ENCODE measurements around the gene HECTD1. TPM values are rescaled to one million over a fixed set of nuclear protein-coding genes. Genes with fewer than 3 reads are reported as not detected.
"Not testable (repeated sequence)": the region's sequence is repeated elsewhere in the genome, so short reads cannot be mapped to it uniquely, and the experiment has no call there.

The HECTD1 gene
- polyA plus RNA-seq (2013, experiment 1 of 2; ENCODE audit: insufficient read length), result 81.0 TPM
- 108 TPM for polyA plus RNA-seq (2013, experiment 2 of 2; ENCODE audit: insufficient read length)

DNA sequence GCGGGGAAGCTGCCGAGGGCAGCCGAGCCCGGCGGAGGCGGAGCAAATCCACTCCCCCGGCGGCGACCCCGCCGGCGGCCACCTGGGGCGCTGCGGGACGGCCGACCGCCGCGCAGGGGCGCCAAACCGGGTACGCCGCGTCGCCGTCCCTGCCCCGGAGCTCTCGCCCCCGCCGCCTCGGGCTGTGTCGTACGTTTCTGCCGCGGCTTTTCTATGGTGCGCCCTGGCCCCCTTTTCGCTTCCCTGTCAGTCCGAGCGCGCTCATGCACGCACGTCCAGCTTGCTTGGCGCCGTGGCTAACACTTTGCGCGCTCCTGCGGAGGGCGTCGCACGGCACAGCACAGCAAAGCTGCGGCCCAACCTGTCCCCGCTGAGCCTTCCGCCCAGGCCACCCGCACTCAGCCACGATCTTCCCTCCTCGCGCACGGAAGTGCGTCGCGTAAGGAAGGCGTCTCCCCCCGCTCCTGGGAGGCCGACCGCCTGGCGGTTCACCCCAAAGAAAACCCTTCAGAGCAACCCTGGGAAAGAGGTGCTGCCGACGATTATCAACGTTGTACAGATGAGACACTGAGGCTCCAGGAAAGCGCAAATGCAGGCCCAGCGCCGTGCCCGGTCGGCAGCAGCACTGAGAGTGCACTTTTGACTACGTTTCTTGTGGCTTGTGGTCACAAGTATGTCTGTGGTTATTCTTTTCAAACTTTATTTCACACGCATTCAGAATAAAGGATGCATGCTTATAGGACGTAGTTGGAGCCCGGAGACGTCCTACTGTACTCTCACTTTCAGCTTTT, at the start of gene HECTD1:
Gene HECTD1, minus strand, starts transcription at position 39 of the 791 bp plus-strand sequence. CDS start 1,857 bp downstream, outside the sequence.
- DNase-seq, result peak; percentile 93

DNA sequence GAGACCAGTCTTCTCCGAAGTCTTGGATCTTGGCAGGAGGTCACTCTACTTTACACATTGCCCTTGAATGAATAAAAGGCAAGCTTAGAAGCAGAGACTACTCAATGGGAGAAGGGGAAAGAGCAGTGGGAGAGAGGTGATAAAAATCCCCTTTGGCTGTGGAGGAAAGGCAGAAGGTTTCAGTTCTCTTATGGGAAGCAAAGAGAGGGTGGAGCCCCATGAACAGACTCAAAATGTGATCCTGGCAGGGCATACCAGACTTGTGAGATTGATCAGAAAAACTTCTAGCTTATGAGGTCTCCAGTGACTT, 49.6 kb upstream of the HECTD1 start:
- DNase-seq, result no peak

DNA sequence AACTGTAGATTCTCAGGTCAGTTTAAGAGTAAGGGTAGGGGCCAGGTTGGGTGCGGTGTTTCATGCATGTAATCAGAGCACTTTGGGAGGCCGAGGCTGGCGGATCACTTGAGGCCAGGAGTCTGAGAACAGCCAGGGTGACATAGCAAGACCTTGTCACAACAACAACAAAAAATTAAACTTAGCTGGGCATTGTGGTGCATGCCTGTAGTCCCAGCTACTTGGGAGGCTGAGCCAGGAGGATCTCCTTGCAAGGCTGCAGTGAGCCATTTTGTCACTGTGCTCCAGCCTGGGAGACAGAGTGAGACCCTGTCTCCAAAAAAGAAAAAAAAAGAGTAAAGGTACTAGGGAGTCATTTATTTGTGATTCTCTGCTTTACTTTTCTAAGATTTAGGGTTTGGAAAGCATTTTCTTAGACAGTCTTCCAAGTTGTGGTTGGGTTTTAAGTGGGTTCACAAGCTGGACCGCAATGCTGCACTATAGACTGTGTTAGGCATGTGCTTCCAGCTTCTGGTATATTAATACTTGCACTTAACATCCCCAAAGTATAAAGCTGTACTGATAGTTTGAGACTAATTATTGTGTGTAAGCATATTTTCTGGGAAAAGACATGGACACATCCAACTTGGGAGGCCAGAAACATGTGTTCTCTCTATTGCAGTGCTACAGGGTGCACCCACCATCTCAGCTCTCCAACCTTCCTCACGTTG, 49.1 kb upstream of the HECTD1 start:
- no peak for DNase-seq

- not testable (repeated sequence) for DNase-seq
Observed at GRCh38 chr14:31255918-31256317, 48.3 kb upstream of the HECTD1 start.

DNA sequence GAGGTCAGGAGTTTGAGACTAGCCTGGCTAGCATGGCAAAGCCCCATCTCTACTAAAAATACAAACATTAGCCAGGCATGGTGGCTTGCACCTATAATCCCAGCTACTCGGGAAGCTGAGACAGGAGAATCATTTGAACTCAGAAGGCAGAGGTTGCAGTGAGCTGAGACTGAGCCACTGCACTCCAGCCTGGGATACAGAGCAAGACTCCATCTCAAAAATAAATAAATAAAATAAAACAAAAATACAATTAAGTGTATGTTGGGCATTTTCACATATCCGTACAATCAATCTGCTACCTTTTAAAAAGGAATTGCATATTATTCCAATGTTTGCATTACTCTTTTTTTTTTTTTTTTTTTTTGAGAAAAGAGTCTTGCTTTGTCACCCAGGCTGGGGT, 47.7 kb upstream of the HECTD1 start:
- no peak for DNase-seq

- no peak for DNase-seq
Observed at GRCh38 chr14:31253746-31254471, 46.3 kb upstream of the HECTD1 start.

- no peak for DNase-seq
Observed at GRCh38 chr14:31252865-31253264, 45.3 kb upstream of the HECTD1 start.

GRCh38 chr14:31251028-31251958, 43.7 kb upstream of the HECTD1 start:
- no peak for DNase-seq

GRCh38 chr14:31244626-31245025, 37.0 kb upstream of the HECTD1 start:
- DNase-seq, result no peak

- no peak for DNase-seq
Observed at GRCh38 chr14:31243860-31244259, 36.3 kb upstream of the HECTD1 start.

DNA sequence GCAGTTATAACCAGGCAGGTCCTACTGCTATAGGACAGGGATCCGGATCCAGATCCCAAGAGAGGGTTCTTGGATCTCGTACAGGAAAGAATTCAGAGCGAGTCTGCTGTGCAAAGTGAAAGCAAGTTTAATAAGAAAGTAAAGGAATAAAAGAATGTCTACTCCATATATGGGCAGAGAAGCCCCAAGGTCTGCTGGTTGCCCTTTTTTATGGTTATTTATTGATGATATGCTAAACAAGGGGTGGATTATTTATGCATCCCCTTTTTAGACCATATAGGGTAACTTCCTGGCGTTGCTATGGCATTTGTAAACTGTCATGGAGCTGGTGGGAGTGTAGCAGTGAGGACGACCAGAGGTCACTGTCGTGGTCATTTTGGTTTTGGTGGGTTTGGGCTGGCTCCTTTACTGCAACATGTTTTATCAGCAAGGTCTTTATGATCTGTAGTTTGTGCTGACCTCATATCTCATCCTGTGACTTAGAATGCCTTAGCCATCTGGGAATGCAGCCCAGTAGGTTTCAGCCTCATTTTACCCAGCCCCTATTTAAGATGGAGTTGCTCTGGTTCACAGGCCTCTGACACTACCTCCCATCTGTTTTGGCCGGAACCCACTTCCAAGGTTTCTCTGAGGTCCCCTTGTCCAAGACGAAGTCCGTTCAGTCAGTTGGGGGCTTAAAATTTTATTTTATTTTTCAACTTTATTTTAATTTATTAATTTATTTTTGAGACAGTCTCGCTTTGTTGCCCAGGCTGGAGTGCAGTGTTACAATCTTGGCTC, 34.8 kb upstream of the HECTD1 start:
- peak; percentile 12 for DNase-seq

GRCh38 chr14:31241450-31242114, 34.0 kb upstream of the HECTD1 start:
- no peak for DNase-seq

GRCh38 chr14:31239741-31240140, 32.1 kb upstream of the HECTD1 start:
- DNase-seq, result no peak

- no peak for DNase-seq
Observed at GRCh38 chr14:31235462-31235861, 27.9 kb upstream of the HECTD1 start.

DNA sequence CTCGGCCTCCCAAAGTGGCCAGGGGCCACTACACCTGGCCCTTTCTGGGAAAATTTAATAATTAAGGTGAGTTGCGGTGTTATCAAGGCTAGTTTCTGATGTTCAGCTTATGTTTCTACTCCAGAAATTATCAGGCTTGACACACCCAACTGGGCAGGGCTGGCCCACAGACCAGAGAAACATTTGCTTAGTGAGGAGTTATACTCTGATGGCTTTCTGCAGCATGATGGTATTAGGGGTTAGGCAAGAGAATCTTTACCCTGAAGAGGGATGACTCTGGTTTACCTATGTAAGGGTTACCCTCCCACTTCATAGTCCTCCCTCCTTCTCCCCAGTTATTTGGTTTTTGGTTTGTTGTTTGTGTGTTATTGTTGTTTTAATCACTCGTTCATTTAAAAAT, 24.5 kb upstream of the HECTD1 start:
- no peak for DNase-seq

GRCh38 chr14:31231272-31231671, 23.7 kb upstream of the HECTD1 start:
- not testable (repeated sequence) for DNase-seq

DNA sequence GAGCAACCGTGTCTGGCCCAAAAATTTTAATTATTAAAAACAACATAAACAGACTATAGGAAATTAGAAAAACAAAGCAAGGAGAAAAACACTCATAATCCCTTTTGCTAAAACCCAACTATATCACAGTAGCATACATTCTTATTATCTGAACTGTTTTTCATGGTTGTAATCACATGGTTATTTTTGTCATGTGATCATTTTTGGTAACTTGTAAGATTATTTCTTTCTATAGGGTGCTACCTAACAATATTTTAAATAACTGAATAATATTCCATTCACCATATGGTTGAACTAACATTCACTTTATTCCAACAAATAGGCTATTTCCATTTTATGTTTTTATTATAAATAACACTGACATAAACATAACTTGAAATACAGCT, 23.0 kb upstream of the HECTD1 start:
- DNase-seq, result no peak

GRCh38 chr14:31229638-31230572, 22.3 kb upstream of the HECTD1 start:
- peak; percentile 90 for DNase-seq

- DNase-seq, result no peak
Observed at GRCh38 chr14:31229009-31229408, 21.4 kb upstream of the HECTD1 start.

DNA sequence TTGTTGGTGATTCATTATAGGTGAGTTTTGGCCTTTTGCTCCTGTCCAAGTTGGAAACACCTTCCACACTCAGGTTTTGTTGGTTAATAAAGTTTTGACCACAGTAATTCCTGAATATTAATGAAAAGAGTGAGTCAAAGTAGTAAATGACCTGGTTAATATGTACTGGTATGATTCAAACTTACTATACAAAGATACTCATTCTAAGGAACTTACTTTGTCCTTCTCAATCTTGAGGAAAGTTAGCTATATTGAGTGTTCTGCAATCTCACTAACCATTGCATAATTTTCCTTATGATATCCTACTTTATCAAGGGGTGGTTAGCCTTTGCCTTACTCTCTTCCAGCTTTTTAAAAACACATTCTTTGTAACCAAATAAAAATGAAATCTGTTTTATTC, 20.9 kb upstream of the HECTD1 start:
- no peak for DNase-seq
